HG03565 (cell line): ENCODE data around the gene FAM170B.

ENCODE experiments used
- ATAC-seq: cut with Tn5 transposase; IDR thresholded peaks from one replicate; pipeline ENCODE4 v1.9.1; 2021; ENCODE audit warnings: mild to moderate bottlenecking, moderate library complexity; ENCODE audit not compliant: unreplicated experiment

FAM170B gene

GRCh38 chr10:49129376-49129775, 4.4 kb downstream of the FAM170B start:
- ATAC-seq, result no peak

DNA sequence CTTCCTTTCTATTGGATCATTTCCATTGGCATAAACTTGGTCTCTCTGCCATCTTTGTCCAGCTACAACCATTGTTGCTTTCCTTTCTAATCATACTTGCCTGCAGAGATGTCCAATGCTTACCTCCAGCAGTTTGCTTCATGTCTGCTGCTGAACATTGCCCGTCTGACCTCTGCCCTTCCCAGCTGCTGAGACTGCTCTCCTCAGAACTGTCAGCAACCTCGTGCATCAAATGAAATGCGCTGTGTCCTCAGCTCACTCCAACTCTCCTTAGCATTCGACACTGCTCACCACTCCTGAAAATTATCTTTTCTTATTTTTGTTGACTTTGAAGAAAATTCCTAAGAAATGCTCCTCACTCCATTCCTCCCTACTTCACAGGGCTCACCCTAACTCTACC, 5.0 kb downstream of the FAM170B start:
- no peak for ATAC-seq

DNA sequence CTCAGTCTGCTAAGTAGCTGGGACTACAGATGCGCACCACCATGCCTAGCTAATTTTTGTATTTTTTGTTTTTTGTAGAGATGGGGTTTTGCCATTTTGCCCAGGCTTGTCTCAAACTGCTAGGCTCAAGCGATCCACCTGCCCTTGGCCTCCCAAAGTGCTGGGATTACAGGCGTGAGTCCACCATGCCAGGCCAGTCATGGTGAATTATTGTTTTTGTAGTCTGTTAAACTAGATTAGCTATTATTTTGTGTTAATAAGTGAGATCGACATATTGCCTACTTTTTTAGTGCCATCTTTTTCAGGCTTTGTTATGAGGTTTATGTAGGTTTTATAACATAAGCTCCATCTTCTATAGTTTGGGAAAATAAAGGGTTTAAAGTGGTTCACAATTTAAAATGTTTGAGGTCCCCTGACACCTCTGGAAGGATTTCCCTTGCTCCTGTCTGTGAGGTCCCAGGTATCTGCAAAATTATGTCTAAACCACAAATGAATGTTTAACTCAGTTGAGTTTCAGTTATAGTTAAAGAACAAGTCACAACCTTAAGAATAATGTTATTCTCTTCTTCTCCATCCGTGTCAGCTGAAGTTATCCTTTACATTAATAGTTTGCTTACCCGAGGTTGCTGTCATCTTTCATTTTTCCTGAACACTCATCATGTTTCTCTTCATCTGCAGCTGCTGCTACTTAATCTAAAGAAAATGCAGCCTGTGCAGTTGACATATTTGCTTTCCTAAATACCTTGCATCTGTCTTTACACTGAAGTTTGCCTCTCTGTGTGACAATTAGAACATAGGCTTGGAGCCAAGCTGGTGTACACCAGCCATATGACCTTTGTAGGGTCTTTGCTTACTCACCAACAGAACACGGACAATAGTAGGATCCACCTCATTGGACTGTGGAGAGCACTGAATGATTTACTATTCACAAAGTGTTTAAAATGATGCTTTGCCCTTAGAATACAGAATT, 9.6 kb downstream of the FAM170B start:
- ATAC-seq, result no peak

DNA sequence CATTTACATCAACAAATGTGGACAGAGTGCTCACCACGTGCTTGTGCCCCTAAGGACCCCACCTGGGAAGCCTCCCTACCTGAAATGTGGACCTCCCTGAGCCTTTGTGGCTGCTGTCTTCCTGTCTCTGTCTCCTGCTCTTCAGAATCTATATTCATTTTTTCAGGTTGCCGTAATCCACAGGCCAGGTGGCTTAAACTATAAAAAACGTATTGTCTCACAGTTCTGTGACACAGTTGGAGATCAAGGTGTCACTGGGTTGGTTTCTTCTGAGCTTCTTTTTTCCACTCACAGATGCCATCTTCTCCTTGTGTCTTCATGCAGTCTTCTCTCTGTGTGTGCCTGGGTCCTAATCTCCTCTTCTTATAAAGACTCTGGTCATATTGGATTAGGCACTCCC, 12.9 kb downstream of the FAM170B start:
- no peak for ATAC-seq

DNA sequence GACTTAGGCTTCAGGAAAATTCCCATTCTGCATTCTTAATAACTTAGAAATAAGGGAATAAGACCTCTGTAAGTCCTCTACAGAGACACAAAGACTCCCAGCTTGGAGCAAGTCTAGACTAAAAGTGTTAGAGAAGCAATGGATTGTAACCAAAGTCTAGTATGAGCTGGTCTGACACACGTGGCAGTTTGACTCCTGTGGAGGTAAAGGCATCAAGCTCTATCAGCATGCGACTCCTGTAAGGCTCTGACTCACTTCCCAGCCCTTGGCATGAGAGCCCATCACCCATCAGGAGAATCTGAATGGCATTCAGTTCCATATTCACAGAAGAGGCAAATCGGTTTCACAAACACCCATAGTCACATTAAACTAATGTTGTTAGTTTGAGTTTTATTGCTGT, 14.1 kb downstream of the FAM170B start:
- ATAC-seq, result no peak

DNA sequence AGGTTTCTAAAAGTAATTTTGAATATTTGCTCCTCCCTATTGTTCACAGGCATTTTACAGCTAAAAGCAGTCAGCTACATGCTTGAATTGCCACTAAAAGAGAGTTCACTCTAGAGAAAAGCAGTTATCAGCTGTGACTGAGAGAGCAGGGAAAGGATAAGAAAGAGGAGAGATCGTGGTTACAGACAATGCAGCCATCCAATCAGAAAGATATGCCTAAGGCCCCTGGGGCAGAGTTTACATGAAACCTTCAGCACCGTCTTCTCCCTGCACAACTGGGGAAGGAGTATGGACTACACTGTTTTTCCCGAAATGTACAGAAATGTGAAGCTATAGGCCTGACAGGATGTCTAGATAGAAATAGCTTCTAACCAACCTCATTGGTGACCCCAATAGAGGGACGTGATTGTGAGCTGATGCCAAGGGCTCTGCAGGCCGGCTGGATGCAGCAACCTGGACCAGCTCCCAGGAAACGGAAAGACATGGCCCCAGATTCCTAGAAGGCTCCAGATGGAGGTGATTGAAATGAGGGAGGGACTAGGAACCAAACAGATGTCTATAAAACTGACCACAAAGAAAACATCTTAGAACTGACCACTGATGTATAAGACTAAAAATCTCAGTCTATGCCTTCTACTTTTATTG, 15.3 kb downstream of the FAM170B start:
- ATAC-seq, result no peak

DNA sequence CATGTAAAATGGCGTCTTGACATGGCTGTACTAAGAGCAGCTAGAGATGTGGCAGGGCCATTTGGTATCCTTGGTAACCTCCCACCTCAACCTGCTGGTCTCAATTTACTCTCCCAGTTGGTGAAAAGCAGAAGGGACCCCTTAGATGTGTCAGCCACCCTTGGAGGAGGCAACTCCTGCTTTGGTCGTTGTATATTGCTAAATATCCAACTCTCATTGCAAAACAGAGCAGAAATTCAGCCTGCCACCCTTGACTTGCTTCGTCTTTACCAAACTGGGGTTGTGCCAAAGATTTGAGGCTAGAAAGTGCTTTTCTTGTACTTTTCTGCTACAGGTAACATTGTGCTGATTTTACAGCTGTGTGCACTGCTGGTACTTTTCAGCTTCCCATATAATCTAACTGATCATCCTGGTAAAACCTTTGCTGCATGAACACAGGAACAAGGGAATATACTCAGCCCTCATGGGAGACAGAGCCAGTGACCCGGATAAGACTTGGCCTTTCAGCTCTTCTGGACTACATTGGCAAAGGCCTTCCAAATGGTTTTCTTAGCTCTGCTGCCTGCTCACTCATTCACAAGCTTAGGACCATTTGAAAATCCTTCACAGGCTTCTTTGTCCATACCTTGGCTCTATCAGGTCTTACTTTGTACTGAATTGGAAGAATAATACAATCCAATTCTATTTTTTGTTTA, 16.3 kb downstream of the FAM170B start:
- no peak for ATAC-seq

DNA sequence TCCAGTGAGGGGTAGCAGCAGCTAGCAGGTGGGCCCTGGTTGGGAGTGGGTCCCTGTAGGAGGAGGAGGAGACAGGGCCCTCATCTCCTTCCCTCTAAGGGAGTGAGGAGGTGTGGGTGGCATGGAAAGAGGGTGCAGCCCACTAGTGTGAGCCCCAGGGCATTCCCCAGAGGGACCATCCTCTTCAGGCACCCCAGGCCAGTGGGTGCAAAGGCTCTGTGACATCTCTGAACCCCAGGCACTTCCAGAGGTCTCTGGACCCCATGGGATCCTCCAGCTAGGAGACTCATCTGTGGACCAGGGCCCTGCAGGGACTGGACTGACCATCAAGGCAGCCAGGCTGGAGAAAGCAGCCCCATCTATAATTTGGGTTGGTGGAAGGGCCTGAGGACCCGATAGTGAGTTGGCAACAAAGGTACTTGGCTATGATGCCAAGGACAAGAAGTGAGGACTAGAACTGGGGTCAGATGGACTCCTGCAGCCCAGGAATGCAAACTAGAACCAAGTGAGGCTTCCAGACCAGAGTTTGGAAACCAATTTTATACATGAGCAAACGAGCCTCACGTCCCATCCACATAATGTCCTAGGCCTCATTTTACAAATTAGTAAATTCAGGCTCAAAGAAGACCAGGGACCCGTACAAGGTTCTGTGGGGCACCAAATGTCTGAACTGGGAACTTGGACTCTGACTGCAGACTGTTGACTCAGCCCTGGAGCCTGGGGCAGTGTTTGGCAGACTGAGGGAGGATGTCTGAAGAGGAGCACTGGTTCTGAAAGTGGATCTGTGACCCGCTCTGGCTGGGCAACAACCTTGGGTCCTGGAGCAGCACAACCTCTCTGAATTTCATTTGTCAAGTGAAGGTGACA, 17.1 kb downstream of the FAM170B start:
- no peak for ATAC-seq

- ATAC-seq, result no peak
Measured at GRCh38 chr10:49115796-49116508, 17.9 kb downstream of the FAM170B start.

DNA sequence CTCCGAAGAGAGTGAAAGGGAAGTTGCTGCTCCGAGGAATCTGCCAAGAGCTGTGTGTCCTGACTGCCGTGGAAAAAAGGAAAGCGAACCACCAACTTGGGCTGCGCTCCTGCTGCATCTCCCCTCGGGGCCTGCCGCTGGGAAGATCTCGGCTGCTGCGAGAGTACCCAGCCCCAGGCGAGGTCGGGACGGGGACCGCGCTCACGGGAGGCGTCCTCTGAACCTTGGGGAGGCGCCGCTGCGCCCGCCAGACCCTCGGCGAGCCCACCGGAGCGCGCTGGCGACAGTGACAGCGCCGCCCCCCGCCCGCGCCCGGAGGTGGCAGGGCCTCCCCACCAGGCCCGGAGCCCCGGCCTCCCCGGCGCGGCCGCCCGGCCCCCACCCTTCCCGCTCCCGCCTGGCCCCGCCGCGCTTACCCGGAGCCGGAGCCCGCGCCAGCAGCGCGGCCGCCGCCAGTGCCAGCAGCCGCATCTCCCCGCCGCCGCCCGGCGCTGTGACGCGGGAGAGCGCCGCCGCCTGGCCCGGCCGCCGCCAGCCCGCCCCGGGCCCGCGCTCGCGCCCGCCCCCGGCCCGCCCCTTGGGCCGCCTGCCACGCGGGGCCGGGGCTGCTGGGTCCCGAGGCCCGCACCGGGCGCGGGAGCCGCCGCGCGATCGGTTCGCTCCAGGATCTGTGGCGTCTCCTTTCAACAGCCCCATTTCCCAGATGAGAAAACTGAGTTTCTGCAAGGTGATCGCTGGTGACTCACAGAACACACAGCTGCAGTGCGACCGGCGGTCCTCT, 18.6 kb downstream of the FAM170B start, which contains the start of gene VSTM4:
VSTM4 (minus strand) TSS at position 508 of the 781 bp plus-strand sequence; CDS start at position 471, 37 bp downstream.
- ATAC-seq, result no peak

DNA sequence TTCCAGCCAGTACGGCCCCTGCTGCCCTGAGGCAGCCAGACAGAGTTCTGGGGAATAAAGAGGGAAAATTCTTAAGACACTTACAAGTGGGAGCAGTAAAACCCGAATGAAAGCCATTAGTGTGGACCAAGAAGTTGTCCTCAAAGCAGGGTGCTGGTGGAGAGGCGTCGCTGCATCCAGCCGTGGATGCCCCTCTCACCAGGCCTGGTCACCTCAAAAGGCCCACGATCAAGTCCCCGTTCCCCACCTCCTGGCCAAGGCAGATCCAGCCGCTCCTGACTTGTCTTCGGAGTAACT, 19.2 kb downstream of the FAM170B start:
- no peak for ATAC-seq

DNA sequence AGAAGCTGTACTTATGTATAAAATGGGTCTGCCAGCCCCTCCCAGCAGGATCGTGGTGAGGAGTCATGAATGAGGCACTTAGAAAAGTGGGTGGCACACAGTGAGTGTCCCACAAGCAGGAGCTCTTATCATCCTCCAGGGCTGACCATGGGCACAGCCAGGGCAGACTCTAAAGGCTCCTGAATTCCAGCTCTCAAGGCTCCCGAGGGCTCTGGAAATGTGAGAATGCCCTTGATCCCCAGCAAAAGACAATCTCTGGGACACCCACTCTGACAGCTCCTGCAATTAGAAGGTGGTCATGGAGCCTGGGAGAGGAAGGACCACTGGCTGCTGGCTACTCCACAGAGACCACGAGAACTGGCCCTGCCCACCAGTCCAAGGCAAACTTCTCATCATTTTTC, 20.1 kb downstream of the FAM170B start:
- ATAC-seq, result no peak

DNA sequence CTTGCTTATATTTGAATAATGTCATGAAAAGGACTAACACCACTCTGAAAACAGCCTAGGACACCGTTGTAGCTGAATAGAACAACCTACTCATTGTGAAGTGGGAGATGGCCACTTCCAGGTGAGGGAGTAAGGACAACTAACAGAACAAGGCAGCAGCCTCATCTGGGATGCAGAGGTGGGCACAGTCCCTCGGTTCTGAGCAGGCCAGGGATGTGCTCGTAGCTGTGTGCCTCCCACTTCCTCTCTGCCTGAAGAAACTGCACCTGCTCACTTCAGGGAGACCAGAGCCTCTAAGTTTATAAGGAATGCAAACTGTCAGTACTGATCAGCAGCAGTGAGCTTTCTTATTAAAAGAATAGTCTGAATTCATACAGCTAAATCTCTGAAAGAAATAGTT, 21.0 kb downstream of the FAM170B start:
- ATAC-seq, result no peak

DNA sequence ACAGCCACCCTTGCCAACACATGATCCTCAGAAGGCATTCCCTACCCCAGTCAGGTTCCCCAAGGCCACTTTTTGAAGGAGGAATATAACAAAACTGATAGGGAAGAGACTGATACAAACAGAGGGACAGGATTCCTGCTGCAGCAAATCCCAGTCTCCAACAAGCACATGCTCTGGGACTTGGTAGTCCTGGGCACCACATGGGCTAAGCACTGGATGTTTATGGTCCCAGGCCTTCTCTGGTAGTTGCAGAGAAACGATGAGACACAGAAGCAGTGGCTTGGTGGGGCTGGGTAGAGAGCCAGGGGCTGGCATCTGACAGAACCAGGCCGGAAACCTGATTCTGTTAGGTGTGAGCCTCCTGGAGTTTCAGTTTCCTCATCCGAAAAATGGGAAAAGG, 21.7 kb downstream of the FAM170B start:
- no peak for ATAC-seq

DNA sequence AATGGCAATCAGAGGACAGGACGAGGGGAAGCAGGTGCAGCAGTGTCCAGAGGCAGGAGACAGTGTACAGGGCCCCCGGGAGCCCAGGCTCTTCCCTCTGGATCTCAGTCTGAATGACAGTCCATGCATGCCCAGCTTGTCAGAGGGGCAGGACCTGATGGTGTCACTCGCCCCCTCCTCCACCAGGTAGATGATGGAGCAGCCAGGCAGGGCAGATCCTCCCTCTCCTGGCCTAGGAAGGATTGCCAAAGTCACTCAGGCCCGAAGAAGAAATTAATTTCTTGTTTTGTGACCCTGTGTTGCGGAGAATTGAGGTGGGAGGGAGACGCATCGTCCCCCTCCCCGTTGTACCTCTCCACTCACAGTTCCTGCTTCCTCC, 22.5 kb downstream of the FAM170B start:
- ATAC-seq, result no peak

- ATAC-seq, result no peak
Measured at GRCh38 chr10:49110684-49111319, 23.0 kb downstream of the FAM170B start.

- ATAC-seq, result no peak
Measured at GRCh38 chr10:49109669-49110340, 24.0 kb downstream of the FAM170B start.

DNA sequence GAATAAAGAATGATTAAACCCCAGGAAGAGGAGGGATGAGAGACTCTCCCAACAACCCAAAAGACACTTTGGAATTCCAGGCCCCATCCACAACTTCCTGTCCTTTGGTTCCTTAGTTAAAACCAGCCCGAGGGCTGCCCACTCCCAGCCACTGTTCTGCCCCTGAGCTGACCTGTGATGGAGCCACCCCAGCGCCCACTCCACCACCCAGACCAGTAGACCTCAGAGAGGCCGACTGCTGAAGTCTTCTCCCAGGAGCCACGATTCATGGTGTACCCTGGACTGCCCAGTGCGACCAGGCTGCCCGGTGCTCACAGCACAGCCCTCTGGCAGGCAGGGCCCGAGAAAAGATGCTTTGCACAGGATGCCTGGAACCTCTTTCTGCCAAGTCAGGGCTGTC, 25.2 kb downstream of the FAM170B start:
- ATAC-seq, result no peak
